GM08714 (cell line): ENCODE results near the gene FBXL20.

Source experiments
- H3K4me3 ChIP-seq: fragments of 200-500 bp; sonication (Bioruptor generic); 2 replicates; pipeline ENCODE4 v1.5.1; 2014; ENCODE audit warnings: mild to moderate bottlenecking, low read length, inconsistent platforms
- ZNF274 ChIP-seq: IDR thresholded peaks from 2 replicates; pipeline ENCODE4 v1.6.1; 2012; ENCODE audit warnings: mild to moderate bottlenecking, low read depth, low read length

The FBXL20 gene

DNA sequence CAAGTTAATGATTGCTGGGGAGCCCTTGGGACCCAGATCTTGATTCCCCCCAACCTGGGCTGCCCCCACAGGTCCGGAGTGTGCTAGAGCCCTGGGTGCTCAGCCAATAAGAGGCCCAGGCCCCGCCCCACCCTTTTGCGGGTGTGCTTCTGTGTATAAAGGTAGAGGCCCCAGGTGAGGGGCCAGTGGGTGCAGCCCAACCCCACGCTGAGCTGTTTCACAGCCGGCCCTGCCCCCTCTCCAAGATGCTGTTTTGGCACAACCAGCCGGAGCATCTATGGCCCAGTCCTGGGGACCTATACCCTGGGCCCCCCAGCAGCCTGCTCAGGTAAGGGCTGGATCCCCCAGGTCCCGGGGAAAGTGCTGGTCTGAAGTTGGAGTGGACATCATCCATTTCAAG is 163.8 kb downstream of the FBXL20 start:
- no peak overlapping the region for H3K4me3 ChIP-seq
- TF ChIP-seq ZNF274, result no peak

DNA sequence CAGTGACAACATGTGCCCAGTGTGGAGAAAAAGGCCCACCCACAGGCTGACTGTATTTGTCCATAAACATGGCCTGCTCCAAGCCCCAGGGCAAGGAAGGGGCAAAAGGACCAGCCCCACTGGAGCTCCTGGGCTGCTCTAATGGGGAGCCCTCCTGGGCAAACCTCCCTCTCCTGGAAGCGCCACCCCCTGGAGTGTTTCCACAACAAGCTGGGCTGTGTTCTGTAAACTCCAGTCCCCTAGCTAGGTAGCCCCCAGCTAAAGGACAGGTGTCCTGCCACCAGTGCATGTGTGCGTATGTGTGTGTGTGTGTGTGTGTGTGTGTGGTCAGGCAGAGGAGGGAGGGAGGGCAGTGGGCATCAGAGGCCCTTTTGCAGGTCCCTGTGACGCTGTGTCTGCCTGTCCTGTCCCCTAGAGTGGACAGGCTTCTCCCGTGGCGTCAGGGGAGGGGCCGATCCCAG is 164.4 kb downstream of the FBXL20 start:
- no peak for TF ChIP-seq ZNF274
- H3K4me3 ChIP-seq, result no peak overlapping the region

DNA sequence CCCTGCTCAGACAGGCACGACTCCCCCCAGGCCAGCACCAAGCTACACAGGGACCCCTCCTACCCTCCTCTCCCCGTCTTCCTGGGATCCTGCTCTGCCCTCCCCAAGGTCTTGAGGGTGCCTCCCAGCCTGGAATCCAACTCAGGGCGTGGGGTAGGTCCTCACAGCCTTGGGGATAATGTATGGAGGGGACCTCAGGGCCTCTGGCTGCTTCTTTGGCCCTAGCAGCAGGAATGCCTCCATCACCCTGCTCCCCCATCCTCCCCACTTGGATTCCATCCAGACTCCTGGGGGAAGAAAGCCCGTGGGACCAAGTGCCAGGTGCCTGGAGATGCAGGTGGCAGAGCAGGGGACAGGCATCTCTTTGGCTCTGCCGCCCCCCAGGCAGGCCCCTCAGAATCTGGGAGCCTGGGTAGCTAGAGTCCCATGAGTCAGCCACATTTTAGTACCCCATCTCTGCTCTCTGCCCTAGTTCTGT is 164.9 kb downstream of the FBXL20 start:
- TF ChIP-seq ZNF274, result no peak
- no peak overlapping the region for H3K4me3 ChIP-seq

DNA sequence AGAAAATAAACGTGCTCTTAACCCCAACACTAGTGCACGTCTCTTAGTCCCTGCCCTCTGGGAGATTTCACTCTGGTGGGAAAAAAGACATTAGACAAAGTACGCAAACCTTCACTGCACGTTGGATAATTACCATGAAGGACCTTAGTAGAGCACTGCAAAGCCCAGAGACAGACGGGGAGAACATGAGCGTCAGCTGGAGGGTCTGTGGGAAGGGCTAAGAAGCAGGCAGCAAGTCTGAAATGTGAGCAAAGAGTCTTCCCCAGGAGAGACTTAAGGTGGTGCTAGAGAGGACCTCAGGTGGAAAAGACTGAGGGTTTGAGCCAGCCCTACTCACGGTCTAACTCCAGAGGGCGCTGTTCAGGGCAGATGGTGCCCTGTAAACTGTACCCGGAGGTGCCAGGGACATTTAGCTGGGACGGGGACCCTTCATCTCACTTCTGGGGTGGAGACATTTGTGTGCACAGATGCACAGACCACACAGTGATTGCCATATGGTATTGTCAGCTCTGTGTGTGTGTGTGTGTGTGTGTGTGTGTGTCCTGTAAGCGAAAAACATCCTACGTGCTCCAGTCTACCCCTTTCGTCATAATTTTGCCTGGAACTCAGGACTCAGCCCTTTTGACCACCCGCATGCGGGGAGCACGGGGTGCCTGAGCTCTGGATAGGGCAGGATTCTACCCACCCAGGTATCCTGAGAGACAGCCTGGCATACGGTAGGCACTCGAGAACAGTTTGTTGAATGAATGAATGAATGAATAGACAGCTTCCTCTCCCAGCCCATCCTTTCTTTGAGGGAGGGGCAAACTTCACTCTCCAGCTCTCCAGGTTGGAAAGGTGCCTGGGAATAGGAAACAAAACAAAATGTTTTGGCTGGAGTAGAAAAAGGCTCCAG is 165.6 kb downstream of the FBXL20 start:
- no peak overlapping the region for H3K4me3 ChIP-seq
- no peak for TF ChIP-seq ZNF274

DNA sequence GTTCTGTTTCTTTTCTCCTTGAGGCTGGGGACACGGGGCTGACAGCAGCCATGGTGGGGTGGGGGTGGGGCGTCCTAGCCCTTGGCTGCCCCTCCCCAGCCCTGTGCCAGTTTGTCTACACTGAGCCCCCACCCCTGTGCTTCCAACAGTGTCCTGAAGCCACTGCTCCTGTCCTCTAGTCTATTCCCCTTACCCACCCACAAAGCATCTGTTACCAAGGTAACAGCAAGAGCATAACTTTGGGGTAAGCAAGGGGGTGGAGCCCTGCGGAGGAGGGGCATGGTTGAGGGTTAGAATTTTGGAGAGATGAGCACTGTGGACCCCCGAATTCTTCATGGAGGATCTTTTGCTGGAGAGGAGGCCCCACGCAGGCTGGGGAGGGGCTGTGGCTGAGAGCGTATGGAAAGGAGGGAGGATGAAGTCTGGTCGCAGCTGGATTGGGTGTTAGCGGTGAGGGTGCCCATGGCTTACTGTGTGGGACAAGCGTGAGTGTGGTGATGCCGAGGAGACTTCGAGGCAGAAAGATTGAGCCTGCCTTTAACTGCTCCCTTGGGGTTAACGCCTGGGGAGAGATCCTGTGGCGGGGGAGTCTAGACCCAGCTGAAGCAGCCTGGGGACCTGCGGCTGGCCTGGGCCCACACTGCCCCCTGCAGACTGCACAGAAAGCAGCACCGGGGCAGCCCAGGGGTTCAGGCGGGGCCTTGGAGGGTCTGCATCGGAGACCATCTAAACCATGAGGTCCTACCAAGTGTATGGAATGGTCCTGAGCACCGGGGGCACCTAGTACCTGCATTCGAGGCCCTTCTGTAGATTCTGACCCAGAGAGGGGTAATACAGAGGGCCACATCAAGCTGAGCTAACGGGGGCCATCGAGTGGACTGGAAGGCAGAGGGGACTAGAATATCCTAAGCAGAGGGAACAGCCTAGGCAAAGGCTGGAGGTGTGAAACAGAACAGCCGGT is 169.6 kb downstream of the FBXL20 start:
- no peak for TF ChIP-seq ZNF274
- no peak overlapping the region for H3K4me3 ChIP-seq

DNA sequence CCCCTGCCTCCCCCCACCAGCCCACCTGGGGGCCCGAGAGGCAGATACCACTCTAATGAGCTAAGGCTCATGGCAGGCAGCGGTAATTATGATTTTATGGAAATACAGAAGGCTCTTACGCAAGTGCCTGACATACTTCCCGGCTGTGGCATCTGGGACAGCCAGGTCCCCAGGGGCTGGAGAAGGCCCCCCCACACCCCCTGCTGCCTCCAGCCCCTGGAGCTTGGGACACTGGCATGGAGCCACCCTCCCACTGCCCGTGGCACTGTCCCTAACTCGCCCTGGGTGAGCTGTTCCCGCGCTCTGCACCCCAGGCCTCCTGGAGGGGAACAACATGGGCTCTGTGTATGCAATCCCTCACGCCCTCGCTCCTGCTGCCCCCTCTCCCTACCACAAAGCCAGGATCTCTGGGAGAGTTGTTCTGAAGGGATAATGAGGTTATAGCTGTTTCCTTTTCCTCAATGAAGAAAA is 170.3 kb downstream of the FBXL20 start:
- no peak overlapping the region for H3K4me3 ChIP-seq
- no peak for TF ChIP-seq ZNF274

DNA sequence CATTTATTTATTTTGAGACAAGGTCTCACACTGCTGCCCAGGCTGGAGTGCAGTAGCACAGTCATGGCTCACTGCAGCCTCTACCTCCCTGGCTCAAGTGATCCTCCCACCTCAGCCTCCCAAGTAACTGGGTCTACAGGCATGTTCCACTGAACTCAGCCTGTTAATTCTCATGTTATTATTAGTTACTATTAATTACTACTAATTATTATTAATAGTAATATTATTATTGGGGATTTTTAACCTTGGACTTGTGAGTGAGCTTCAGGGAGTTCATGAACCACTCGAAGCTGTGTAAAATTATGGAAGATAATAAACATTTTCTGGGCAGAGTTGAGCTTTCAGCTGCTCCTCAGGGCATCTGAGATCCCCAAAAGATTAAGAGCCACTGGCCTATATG is 171.1 kb downstream of the FBXL20 start:
- TF ChIP-seq ZNF274, result no peak
- no peak overlapping the region for H3K4me3 ChIP-seq

DNA sequence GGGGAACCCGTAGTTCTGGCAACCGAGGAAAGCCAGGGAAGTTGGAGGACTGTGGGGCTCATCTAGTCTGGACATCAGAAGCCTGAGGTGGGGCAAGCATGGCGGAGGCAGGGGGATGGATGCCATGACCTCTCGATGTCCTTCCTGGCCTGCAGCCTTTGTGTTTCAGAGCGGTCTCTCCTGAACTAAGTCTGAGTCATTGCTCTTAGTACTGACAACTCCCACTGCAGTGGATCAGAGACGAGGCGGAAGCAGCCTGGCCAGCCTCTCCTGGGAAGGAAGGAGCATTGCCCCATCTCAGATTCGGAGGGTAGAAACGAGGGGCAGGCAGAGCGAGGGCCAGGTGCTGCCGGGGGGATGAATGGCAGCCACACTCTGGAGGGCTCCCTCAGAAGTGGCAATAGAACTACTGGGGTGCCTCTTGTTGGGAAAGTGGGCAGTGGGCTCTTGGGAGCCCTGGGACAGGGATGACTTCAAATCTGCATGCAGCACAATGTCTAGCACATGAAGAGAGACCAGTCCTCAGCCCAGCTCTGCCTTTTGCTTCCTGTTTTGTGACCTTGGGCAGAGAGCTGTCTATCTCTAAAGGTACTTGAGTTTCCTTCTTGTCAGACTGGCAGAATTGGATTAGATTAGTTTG is 172.0 kb downstream of the FBXL20 start:
- TF ChIP-seq ZNF274, result no peak

DNA sequence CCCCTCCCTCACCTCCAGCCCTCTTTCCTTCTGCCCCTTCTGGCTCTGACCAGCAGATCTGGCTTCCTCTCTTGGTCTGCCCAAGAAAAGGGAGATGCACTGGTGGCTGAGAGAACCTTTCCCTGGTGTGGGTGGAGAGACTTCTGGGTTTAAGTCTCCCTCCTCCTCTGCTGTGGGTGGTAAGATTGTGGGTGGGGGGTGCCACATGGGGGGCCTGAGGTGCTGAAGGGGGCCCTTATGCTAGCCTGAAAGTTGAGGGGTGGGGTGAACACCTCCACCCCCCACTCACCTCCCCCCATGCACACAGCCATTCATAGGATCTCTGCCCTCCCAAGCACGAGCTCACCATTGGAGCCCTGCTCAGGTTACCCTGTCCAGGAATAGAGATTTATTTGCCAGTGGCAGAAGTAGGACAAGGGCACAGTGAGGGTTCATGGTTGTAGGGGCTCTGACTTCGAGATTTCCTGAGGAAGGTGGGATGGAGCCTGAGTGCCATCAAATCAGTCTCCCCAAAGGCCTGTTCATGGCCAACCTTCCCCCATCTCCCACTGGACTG is 174.0 kb downstream of the FBXL20 start:
- H3K4me3 ChIP-seq, result no peak overlapping the region
- no peak for TF ChIP-seq ZNF274

More for the DNA sequence above, 172.0 kb downstream of the FBXL20 start:
- no peak overlapping the region for H3K4me3 ChIP-seq

DNA sequence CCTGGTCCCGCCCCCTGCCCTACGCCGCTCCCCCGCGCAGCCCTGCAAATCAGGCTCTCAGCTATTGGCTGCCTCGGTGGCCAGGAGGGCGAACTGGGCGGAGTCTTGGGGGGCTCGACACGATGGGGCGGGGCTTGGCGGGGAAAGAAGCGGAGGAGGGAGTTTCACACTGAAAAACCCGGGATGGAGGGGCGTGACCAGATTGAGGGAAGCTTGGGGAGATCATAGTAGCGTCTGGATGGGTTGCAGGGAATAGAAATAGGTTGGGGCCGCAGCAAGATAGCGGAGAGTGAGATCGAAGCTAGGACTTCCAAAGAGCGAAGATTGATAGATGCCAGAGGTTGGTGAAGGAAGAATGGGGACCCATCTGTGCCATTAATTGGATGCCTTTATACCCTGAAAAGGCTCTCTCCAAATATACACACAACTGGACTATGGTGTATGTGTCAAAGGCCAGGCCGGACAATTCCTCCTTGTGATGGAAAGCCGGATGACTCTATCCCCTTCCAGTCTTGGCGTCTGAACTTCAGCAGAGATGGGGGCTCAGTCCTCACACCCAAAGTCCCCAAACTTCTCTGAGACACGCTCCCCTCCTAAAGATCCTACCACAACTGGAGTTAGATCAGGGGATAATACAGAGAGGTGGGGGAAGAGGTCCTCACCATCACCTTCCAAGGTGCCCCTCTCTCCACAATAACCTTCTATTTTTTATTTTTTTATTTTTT is 175.3 kb downstream of the FBXL20 start:
- H3K4me3 ChIP-seq, result no peak overlapping the region; the same call in 1 of the 2 replicates
- no peak for TF ChIP-seq ZNF274

DNA sequence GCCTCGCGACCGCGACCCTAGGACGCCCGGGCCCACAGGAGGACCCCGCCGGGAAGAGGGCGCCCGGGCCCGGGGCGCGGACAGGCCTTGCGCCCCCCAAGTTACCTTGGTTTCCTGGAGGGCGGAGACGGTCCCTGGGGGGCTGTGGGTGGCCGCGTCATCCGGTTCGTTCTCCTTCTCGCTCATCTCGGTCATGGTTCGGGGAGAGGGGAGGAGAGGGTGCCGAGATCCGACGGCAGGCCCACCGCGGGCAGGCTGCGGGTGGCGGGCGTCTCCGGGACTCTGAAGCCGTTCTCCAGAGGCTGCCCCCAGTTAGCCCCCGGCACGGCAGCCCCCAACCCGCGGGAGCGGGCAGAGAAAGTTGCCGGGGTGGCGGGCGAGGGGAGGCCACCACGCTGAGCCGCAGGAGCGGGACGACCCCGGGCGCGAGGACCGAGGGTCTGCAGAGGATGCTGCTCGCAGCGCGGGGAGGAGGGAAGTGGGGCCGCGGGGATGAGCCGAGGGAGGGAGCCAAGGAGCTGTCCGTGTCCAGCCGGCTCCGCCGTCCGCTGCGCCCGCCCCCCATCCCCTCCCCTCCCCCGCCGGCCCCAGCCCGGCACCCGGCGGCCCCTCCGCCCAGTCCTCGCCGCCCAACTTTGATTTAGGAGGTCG is 176.0 kb downstream of the FBXL20 start, which contains the start of gene STAC2:
Gene STAC2, minus strand, starts transcription at position 638 of the 651 bp plus-strand sequence. Its CDS starts 443 bp downstream, at position 195.
- no peak within 1 kb of the TSS; the same call in 1 of the 2 replicates for H3K4me3 ChIP-seq
- no peak for TF ChIP-seq ZNF274

DNA sequence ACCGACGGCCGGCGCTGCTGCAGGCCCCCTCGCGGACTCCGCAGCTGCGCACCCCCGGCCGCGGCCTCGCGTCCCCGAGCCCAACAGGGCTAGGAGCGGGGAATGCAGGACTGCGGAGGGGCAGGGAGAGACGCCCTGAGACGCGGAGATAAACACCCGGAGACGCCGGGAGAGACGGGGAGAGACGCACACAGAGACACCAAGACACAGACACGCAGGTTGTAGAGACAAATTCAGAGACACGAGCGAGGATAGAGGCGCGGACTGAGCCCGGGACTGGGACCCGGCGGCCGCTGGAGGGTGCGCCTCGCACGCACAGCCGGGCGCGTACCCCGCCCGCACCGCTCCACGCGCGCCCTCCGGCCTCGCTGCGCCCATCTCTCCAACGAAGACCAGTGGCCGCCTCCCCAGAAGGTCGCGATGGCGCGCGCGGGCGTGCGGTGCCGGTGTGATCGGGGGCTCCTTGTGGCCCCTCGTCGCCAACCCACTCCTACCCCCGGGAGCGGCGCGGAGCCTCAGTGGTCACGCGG is 176.6 kb downstream of the FBXL20 start:
- TF ChIP-seq ZNF274, result no peak

More for the DNA sequence above, 176.6 kb downstream of the FBXL20 start:
- no peak overlapping the region for H3K4me3 ChIP-seq
